Keratinocyte (primary cell): ENCODE data around the gene C3orf70. TPM values are rescaled to one million over a fixed set of nuclear protein-coding genes. Genes with fewer than 3 reads are reported as not detected.

Experiments
- DNase-seq: peaks from one replicate; pipeline ENCODE4 v3.0.0-alpha.2; 2011; ENCODE audit warnings: low read depth, missing footprints, low spot score
- FAIRE-seq: peaks from 2 replicates; lab custom pipeline; 2011; peaks lifted over from hg19 to GRCh38; lab: Jason Lieb, UNC
- H2AFZ ChIP-seq: 2 replicates; pipeline ENCODE4 v1.6.0; 2012; ENCODE audit warnings: low read length, control low read depth, inconsistent platforms; ENCODE audit not compliant: control insufficient read depth
- H3K27ac ChIP-seq: 2 replicates; pipeline ENCODE4 v1.5.1; 2011; ENCODE audit warnings: low read length; ENCODE audit not compliant: control insufficient read depth, insufficient read depth
- H3K27me3 ChIP-seq: 3 replicates; pipeline ENCODE4 v1.6.0; 2011; ENCODE audit warnings: low read length; ENCODE audit not compliant: control insufficient read depth, insufficient read depth; ENCODE audit errors: extremely low read depth
- H3K36me3 ChIP-seq, 2 experiments: 2 replicates in 1 of 2; 3 replicates in 1 of 2; pipeline ENCODE4 v1.5.1; 2011; ENCODE audit warnings: low read length in 2 of 2, mild to moderate bottlenecking in 1 of 2; ENCODE audit not compliant: control insufficient read depth in 2 of 2, insufficient read depth in 2 of 2; ENCODE audit errors: extremely low read depth in 1 of 2
- H3K4me1 ChIP-seq: 3 replicates; pipeline ENCODE4 v1.5.1; 2011; ENCODE audit warnings: low read length; ENCODE audit not compliant: control insufficient read depth, insufficient read depth; ENCODE audit errors: extremely low read depth
- H3K4me2 ChIP-seq: 3 replicates; pipeline ENCODE4 v1.6.0; 2011; ENCODE audit warnings: low read depth, low read length; ENCODE audit not compliant: control insufficient read depth, insufficient read depth; ENCODE audit errors: extremely low read depth
- H3K4me3 ChIP-seq, 3 experiments: fragments of 200-600 bp in 1 of 3; sonication (generic) in 1 of 3; 2 replicates in 2 of 3; 3 replicates in 1 of 3; pipeline ENCODE4 v1.5.1; 2011 to 2016; ENCODE audit warnings: low read length in 3 of 3, mild to moderate bottlenecking in 3 of 3, control low read depth in 2 of 3, inconsistent platforms in 1 of 3, low read depth in 1 of 3, mixed read lengths in 1 of 3, mixed run types in 1 of 3, moderate library complexity in 1 of 3; ENCODE audit not compliant: control insufficient read depth in 2 of 3, insufficient read depth in 2 of 3; ENCODE audit errors: extremely low read depth in 1 of 3
- H3K79me2 ChIP-seq: 2 replicates; pipeline ENCODE4 v1.6.0; 2012; ENCODE audit warnings: low read length; ENCODE audit not compliant: control insufficient read depth, insufficient read depth
- H3K9ac ChIP-seq: 3 replicates; pipeline ENCODE4 v1.6.0; 2011; ENCODE audit warnings: low read length; ENCODE audit not compliant: control insufficient read depth, insufficient read depth; ENCODE audit errors: extremely low read depth
- H3K9me1 ChIP-seq: 3 replicates; pipeline ENCODE4 v1.6.0; 2011; ENCODE audit warnings: low read length; ENCODE audit not compliant: control insufficient read depth, insufficient read depth; ENCODE audit errors: extremely low read depth
- H3K9me3 ChIP-seq: 2 replicates; pipeline ENCODE4 v1.5.1; 2012; ENCODE audit warnings: low read depth, low read length; ENCODE audit not compliant: control insufficient read depth
- H4K20me1 ChIP-seq: 3 replicates; pipeline ENCODE4 v1.6.0; 2011; ENCODE audit warnings: low read length; ENCODE audit not compliant: control insufficient read depth, insufficient read depth; ENCODE audit errors: extremely low read depth
- CTCF ChIP-seq, 3 experiments: IDR thresholded peaks in 1 of 3; conservative IDR thresholded peaks in 1 of 3; optimal IDR thresholded peaks in 1 of 3; 2 replicates in 2 of 3; 3 replicates in 1 of 3; pipeline versions ENCODE3 to v1.5.1; 2011; ENCODE audit warnings: low read length in 3 of 3, mild to moderate bottlenecking in 3 of 3, moderate library complexity in 2 of 3, control low read depth in 1 of 3, inconsistent platforms in 1 of 3; ENCODE audit not compliant: insufficient read depth in 2 of 3; ENCODE audit errors: extremely low read depth in 1 of 3
- EZH2 ChIP-seq: IDR thresholded peaks from one replicate; pipeline ENCODE4 v1.6.1; 2012; ENCODE audit warnings: inconsistent platforms, mild to moderate bottlenecking, low read length, moderate library complexity
- dilution Hi-C: fragments of 300-500 bp; cut with MboI; formaldehyde crosslinking; loops from one replicate; pipeline ENCODE4 v1.7.0; 2020; ENCODE audit warnings: low sequenced_read_pairs; ENCODE audit not compliant: extremely low pct_ligation_motif_present
- polyA plus RNA-seq, 5 experiments: library from polyadenylated mRNA; depleted of rRNA in 3 of 5; stranded (reverse) in 3 of 5; stranded (forward) in 1 of 5; unstranded in 1 of 5; fragments of >200 nt; gene quantifications; 1 replicate in 1 of 5; 2 replicates in 3 of 5; 3 replicates in 1 of 5; pipeline versions ENCODE4 v1.2.1 to v1.2.3, GENCODE V29; 2011 to 2012; ENCODE audit warnings: missing spikeins in 2 of 5, low read depth in 1 of 5, low replicate concordance in 1 of 5

C3orf70 gene
- polyA plus RNA-seq, 1 donor (not counting 4 experiments of a cell fraction or from before 2014, with no cell fraction given): not detected

DNA sequence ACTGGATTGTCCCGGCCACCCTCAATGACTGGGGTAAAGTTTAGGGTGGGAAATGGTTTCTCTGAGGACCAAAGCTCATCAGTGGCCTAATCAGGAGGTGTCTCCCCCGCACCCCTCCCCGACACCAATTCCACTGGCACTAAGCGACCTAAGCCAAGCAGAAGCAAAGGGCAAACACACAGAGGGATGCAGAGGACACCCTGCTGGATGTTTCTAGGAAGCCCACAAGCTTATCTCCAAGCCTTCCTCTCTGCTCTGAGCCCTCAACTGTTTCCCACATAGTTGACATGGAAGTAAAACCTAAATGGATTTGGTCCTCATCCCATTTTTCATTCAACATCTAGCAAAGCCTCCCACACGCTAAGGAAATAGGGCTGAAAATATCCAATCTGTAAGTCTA lies 68.5 kb downstream of the C3orf70 start:
- H4K20me1 ChIP-seq: no peaks in the 10 kb centered on the region
- no peak overlapping the region for H2AFZ ChIP-seq
- no peak for FAIRE-seq
- no peaks in the 10 kb centered on the region for H3K9me1 ChIP-seq
- H3K36me3 ChIP-seq: no peaks in the 10 kb centered on the region
- no peak overlapping the region for H3K4me2 ChIP-seq
- no peaks in the 10 kb centered on the region for H3K4me1 ChIP-seq
- no peak overlapping the region for H3K4me3 ChIP-seq
- no peaks in the 10 kb centered on the region for H3K79me2 ChIP-seq
- H3K27ac ChIP-seq: no peak overlapping the region
- dilution Hi-C loops: no loop called here
- no peak overlapping the region for H3K9ac ChIP-seq
- no peak for TF ChIP-seq CTCF (optimal IDR thresholded peaks at IDR 0.05 in 1 of 3, IDR thresholded peaks at IDR 0.05 in 1 of 3, conservative IDR thresholded peaks at IDR 0.05 in 1 of 3; ENCODE audit: extremely low read depth in 1 of 3, insufficient read depth in 2 of 3, low read length in 3 of 3)
- no peak for TF ChIP-seq EZH2
- no peaks in the 10 kb centered on the region for H3K27me3 ChIP-seq
- no peak for DNase-seq
- H3K9me3 ChIP-seq: no peaks in the 10 kb centered on the region

GRCh38 chr3:185082829-185083228 lies 70.0 kb downstream of the C3orf70 start:
- Histone ChIP-seq H2AFZ (no peak overlapping the region), H3K36me3 (no peaks in the 10 kb centered on the region), H3K4me2 (no peak overlapping the region), H3K27me3 (no peaks in the 10 kb centered on the region), H3K4me1 (no peaks in the 10 kb centered on the region), H3K4me3 (no peak overlapping the region), H3K9me3 (no peaks in the 10 kb centered on the region), H3K9ac (no peak overlapping the region), H4K20me1 (no peaks in the 10 kb centered on the region), H3K9me1 (no peaks in the 10 kb centered on the region), H3K79me2 (no peaks in the 10 kb centered on the region), H3K27ac (no peak overlapping the region)
- TF ChIP-seq CTCF (optimal IDR thresholded peaks at IDR 0.05 in 1 of 3, IDR thresholded peaks at IDR 0.05 in 1 of 3, conservative IDR thresholded peaks at IDR 0.05 in 1 of 3; ENCODE audit: extremely low read depth in 1 of 3, insufficient read depth in 2 of 3, low read length in 3 of 3) (no peak), EZH2 (no peak)
- FAIRE-seq: no peak
- DNase-seq: no peak
- dilution Hi-C loops: no loop called here
